SU-DHL-6 (cell line): ENCODE data around the gene NIN.

Experiments
- EZH2phosphoT487 ChIP-seq: fragments of 200-600 bp; sonication (generic), shearing (Covaris generic); conservative IDR thresholded peaks from 2 replicates; pipeline ENCODE4 v1.6.1; 2018; ENCODE audit warnings: mild to moderate bottlenecking, antibody characterized with exemption, low read length, moderate library complexity, mixed read lengths
- TF ChIP-seq, protein P1 (sequence below): fragments of 200-600 bp; sonication (generic); IDR thresholded peaks from one replicate; pipeline ENCODE4 v1.5.1; 2017; ENCODE audit warnings: antibody characterized with exemption, mild to moderate bottlenecking, low read length, moderate library complexity; ENCODE audit not compliant: insufficient read depth, poor library complexity, severe bottlenecking

GRCh38 chr14:50820786-50821509 is 10.0 kb downstream of the NIN start:
- TF ChIP-seq, protein P1, sequence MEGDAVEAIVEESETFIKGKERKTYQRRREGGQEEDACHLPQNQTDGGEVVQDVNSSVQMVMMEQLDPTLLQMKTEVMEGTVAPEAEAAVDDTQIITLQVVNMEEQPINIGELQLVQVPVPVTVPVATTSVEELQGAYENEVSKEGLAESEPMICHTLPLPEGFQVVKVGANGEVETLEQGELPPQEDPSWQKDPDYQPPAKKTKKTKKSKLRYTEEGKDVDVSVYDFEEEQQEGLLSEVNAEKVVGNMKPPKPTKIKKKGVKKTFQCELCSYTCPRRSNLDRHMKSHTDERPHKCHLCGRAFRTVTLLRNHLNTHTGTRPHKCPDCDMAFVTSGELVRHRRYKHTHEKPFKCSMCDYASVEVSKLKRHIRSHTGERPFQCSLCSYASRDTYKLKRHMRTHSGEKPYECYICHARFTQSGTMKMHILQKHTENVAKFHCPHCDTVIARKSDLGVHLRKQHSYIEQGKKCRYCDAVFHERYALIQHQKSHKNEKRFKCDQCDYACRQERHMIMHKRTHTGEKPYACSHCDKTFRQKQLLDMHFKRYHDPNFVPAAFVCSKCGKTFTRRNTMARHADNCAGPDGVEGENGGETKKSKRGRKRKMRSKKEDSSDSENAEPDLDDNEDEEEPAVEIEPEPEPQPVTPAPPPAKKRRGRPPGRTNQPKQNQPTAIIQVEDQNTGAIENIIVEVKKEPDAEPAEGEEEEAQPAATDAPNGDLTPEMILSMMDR = no peak
- no peak for TF ChIP-seq EZH2phosphoT487
